GM18951 (cell line): ENCODE results near the gene ESRRB.

Experiments used
- POLR2A ChIP-seq: IDR thresholded peaks from 4 replicates; pipeline ENCODE4 v1.6.1; 2011; ENCODE audit warnings: mild to moderate bottlenecking; ENCODE audit not compliant: insufficient read length, insufficient read depth; ENCODE audit errors: extremely low read depth
- in situ Hi-C: fragments of 300-500 bp; cut with MboI; formaldehyde crosslinking; loops from one replicate; pipeline ENCODE4 v1.12.0; 2022; ENCODE audit warnings: low sequenced_read_pairs, mixed read lengths, inconsistent platforms; ENCODE audit not compliant: unreplicated experiment

ESRRB gene

GRCh38 chr14:76375484-76375883, 453 bp upstream of the ESRRB start:
- in situ Hi-C loops: no loop called here

GRCh38 chr14:76376409-76376877, 506 bp downstream of the ESRRB start:
- in situ Hi-C loops: no loop called here
- TF ChIP-seq POLR2A: no peak

More at GRCh38 chr14:76375484-76375883, 453 bp upstream of the ESRRB start:
- no peak for TF ChIP-seq POLR2A

- TF ChIP-seq POLR2A: no peak
- in situ Hi-C loops: no loop called here
Measured at GRCh38 chr14:76376878-76377734, 1.2 kb downstream of the ESRRB start.

- in situ Hi-C loops: no loop called here
- no peak for TF ChIP-seq POLR2A
Measured at GRCh38 chr14:76377735-76378074, 1.8 kb downstream of the ESRRB start.

- in situ Hi-C loops: no loop called here
- TF ChIP-seq POLR2A: no peak
Measured at GRCh38 chr14:76380991-76381390, 5.1 kb downstream of the ESRRB start.

GRCh38 chr14:76381817-76382494, 6.0 kb downstream of the ESRRB start:
- no peak for TF ChIP-seq POLR2A
- in situ Hi-C loops: no loop called here

- in situ Hi-C loops: no loop called here
- no peak for TF ChIP-seq POLR2A
Measured at GRCh38 chr14:76382495-76382832, 6.5 kb downstream of the ESRRB start.

GRCh38 chr14:76385435-76385834, 9.5 kb downstream of the ESRRB start:
- in situ Hi-C loops: no loop called here
- TF ChIP-seq POLR2A: no peak

- in situ Hi-C loops: no loop called here
- TF ChIP-seq POLR2A: no peak
Measured at GRCh38 chr14:76386944-76387782, 11.2 kb downstream of the ESRRB start.

GRCh38 chr14:76389841-76390240, 13.9 kb downstream of the ESRRB start:
- no peak for TF ChIP-seq POLR2A
- in situ Hi-C loops: no loop called here

- in situ Hi-C loops: no loop called here
Measured at GRCh38 chr14:76390621-76391020, 14.7 kb downstream of the ESRRB start.

GRCh38 chr14:76391981-76392690, 16.2 kb downstream of the ESRRB start:
- no peak for TF ChIP-seq POLR2A
- in situ Hi-C loops: no loop called here

More at GRCh38 chr14:76390621-76391020, 14.7 kb downstream of the ESRRB start:
- no peak for TF ChIP-seq POLR2A

- no peak for TF ChIP-seq POLR2A
- in situ Hi-C loops: no loop called here
Measured at GRCh38 chr14:76394569-76394968, 18.6 kb downstream of the ESRRB start.
